ENCODE measurements around the gene ZNF469.

DNA sequence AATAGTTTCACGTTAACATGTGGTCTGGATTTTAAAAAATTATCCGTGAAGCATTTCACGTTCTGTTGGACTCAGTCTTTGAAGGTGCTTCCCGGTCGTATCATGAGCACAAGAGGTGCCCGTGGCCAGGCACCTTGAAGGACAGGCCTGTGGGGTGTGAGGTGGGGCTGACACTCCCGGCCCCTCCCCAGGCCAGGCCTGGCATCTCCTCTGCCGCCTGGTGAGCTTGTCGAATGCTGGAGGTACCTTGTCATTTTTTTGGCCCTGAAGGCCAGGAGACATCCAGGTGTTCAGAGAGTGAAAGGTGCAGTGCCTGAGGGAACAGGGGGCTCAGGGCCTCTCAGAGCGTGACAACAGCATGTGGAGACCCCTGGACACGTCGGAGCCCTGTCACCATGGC is 11.7 kb downstream of the ZNF469 start:
- TF ChIP-seq YY1 (IDR thresholded peaks at IDR 0.05; ENCODE audit: borderline replicate concordance in 1 of 3, control insufficient read depth in 1 of 3, extremely low read depth in 1 of 3, insufficient read depth in 3 of 3, insufficient read length in 1 of 3, insufficient replicate concordance in 2 of 3, low read depth in 1 of 3, low read length in 2 of 3): no peak
- TF ChIP-seq, protein P1, sequence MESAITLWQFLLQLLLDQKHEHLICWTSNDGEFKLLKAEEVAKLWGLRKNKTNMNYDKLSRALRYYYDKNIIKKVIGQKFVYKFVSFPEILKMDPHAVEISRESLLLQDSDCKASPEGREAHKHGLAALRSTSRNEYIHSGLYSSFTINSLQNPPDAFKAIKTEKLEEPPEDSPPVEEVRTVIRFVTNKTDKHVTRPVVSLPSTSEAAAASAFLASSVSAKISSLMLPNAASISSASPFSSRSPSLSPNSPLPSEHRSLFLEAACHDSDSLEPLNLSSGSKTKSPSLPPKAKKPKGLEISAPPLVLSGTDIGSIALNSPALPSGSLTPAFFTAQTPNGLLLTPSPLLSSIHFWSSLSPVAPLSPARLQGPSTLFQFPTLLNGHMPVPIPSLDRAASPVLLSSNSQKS (CRISPR knock-in tag; IDR thresholded peaks at IDR 0.05): no peak
- TF ChIP-seq POLR2A (conservative IDR thresholded peaks at IDR 0.05): no peak
- no peak for TF ChIP-seq ZNF121 (CRISPR knock-in tag; conservative IDR thresholded peaks at IDR 0.05)
- TF ChIP-seq E2F1 (CRISPR knock-in tag; IDR thresholded peaks at IDR 0.05): no peak

Data from K562 (cell line).